Neural cell (in vitro differentiated cells): ENCODE results near the gene TOMM22. TPM values are rescaled to one million over a fixed set of nuclear protein-coding genes. Genes with fewer than 3 reads are reported as not detected.
A peak's percentile ranks its signal among the peaks of the same experiment; 100 is the strongest.

Experiments used
- H2AFZ ChIP-seq: fragments of 200-600, 300-800 bp; sonication (generic), shearing (Covaris generic); 2 replicates; pipeline ENCODE4 v1.6.0; 2014; ENCODE audit warnings: low read depth, mild to moderate bottlenecking, antibody characterized with exemption, low read length, moderate library complexity
- H3F3A ChIP-seq: fragments of 200-600 bp; shearing (Covaris generic); 2 replicates; pipeline ENCODE4 v1.6.1; 2016; ENCODE audit warnings: mild to moderate bottlenecking, moderate library complexity, mixed read lengths, antibody characterized with exemption, low read length; ENCODE audit not compliant: insufficient read depth, poor library complexity, severe bottlenecking
- H3K27ac ChIP-seq: fragments of 200-600, 300-800 bp; sonication (generic), shearing (Covaris generic); 2 replicates; pipeline ENCODE4 v1.5.1; 2014; ENCODE audit warnings: mild to moderate bottlenecking, low read length, moderate library complexity
- H3K27me3 ChIP-seq: fragments of 300-800, 200-600 bp; sonication (generic), shearing (Covaris generic); 2 replicates; pipeline ENCODE4 v1.6.0; 2014; ENCODE audit warnings: mild to moderate bottlenecking, low read depth, low read length, moderate library complexity; ENCODE audit not compliant: insufficient read depth
- H3K36me3 ChIP-seq: fragments of 300-800, 200-600 bp; sonication (generic), shearing (Covaris generic); 2 replicates; pipeline ENCODE4 v1.5.1; 2014; ENCODE audit warnings: mild to moderate bottlenecking, antibody characterized with exemption, low read length, moderate library complexity; ENCODE audit not compliant: insufficient read depth
- H3K4me2 ChIP-seq: fragments of 300-800, 200-600 bp; sonication (generic), shearing (Covaris generic); 2 replicates; pipeline ENCODE4 v1.6.0; 2014; ENCODE audit warnings: mild to moderate bottlenecking, low read length
- H3K4me3 ChIP-seq: fragments of 300-800, 200-600 bp; sonication (generic), shearing (Covaris generic); 2 replicates; pipeline ENCODE4 v1.5.1; 2014; ENCODE audit warnings: mild to moderate bottlenecking, low read length, moderate library complexity
- H3K79me2 ChIP-seq: fragments of 200-600 bp; shearing (Covaris generic); replicated peaks from 2 replicates; pipeline ENCODE4 v1.6.0; 2014; ENCODE audit warnings: mild to moderate bottlenecking, low read length, moderate library complexity; ENCODE audit not compliant: insufficient read depth
- H3K9ac ChIP-seq: fragments of 300-800, 200-600 bp; sonication (generic), shearing (Covaris generic); 2 replicates; pipeline ENCODE4 v1.6.1; 2016; ENCODE audit warnings: mild to moderate bottlenecking, low read length, mixed read lengths
- H3K9me2 ChIP-seq: fragments of 200-600 bp; shearing (Covaris generic); 2 replicates; pipeline ENCODE4 v1.6.1; 2016; ENCODE audit warnings: mild to moderate bottlenecking, low read length, mixed read lengths; ENCODE audit not compliant: insufficient read depth
- H3K9me3 ChIP-seq: fragments of 200-600, 300-800 bp; sonication (generic), shearing (Covaris generic); 2 replicates; pipeline ENCODE4 v1.6.1; 2016; ENCODE audit warnings: mild to moderate bottlenecking, mixed run types, low read length, moderate library complexity, mixed read lengths
- H4K20me1 ChIP-seq: fragments of 200-600 bp; shearing (Covaris generic); 2 replicates; pipeline ENCODE4 v1.6.1; 2016; ENCODE audit warnings: mild to moderate bottlenecking, mixed run types; ENCODE audit not compliant: insufficient read depth
- CTCF ChIP-seq: fragments of 450-650 bp; IDR thresholded peaks from 2 replicates; pipeline ENCODE4 v1.5.1; 2014; ENCODE audit warnings: antibody characterized with exemption, mild to moderate bottlenecking, moderate library complexity; ENCODE audit not compliant: poor library complexity, severe bottlenecking
- EP300 ChIP-seq: fragments of 450-650 bp; conservative IDR thresholded peaks from 2 replicates; pipeline ENCODE4 v1.6.1; 2014; ENCODE audit warnings: antibody characterized with exemption, mild to moderate bottlenecking, moderate library complexity; ENCODE audit not compliant: poor library complexity, severe bottlenecking
- EZH2 ChIP-seq: fragments of 200-600, 300-800 bp; shearing (Covaris generic), sonication (generic); IDR thresholded peaks from 2 replicates; pipeline ENCODE4 v1.6.1; 2014; ENCODE audit warnings: antibody characterized with exemption, low read length, borderline replicate concordance, mild to moderate bottlenecking; ENCODE audit not compliant: insufficient read depth, poor library complexity, severe bottlenecking
- MXI1 ChIP-seq: fragments of 450-650 bp; conservative IDR thresholded peaks from 2 replicates; pipeline ENCODE4 v1.6.1; 2014; ENCODE audit warnings: antibody characterized with exemption, mild to moderate bottlenecking; ENCODE audit not compliant: poor library complexity, severe bottlenecking
- POLR2AphosphoS5 ChIP-seq: IDR thresholded peaks from 2 replicates; pipeline ENCODE4 v1.6.1; 2012
- RAD21 ChIP-seq: fragments of 450-650 bp; conservative IDR thresholded peaks from 2 replicates; pipeline ENCODE4 v1.6.1; 2014; ENCODE audit warnings: antibody characterized with exemption, mild to moderate bottlenecking, moderate library complexity
- REST ChIP-seq: IDR thresholded peaks from 2 replicates; pipeline ENCODE4 v1.6.1; 2012; ENCODE audit warnings: borderline replicate concordance
- SMC3 ChIP-seq: fragments of 450-650 bp; conservative IDR thresholded peaks from 2 replicates; pipeline ENCODE4 v1.6.1; 2014; ENCODE audit warnings: antibody characterized with exemption, mild to moderate bottlenecking, moderate library complexity; ENCODE audit not compliant: poor library complexity
- TAF1 ChIP-seq: IDR thresholded peaks from 2 replicates; pipeline ENCODE4 v1.6.1; 2012; ENCODE audit warnings: low read depth
- polyA plus RNA-seq: library from polyadenylated mRNA; depleted of rRNA; stranded (reverse); fragments of >200 nt; gene quantifications from 2 replicates; pipeline ENCODE4 v1.2.3, GENCODE V29; 2014

TOMM22 gene
- polyA plus RNA-seq, 1 donor from 2014 or later, result 112 TPM

- H3K9me3 ChIP-seq, result no peaks in the 10 kb centered on the region
- H3K27me3 ChIP-seq, result no peaks in the 10 kb centered on the region
- H3K9ac ChIP-seq, result no peak overlapping the region
- no peaks in the 10 kb centered on the region for H3K36me3 ChIP-seq
- no peaks in the 10 kb centered on the region for H3K9me2 ChIP-seq
- no peak overlapping the region for H3K4me2 ChIP-seq
- no peak overlapping the region for H2AFZ ChIP-seq
- no peak overlapping the region for H3K27ac ChIP-seq
- H3K4me3 ChIP-seq, result no peak overlapping the region
- H4K20me1 ChIP-seq, result no peaks in the 10 kb centered on the region
- TF ChIP-seq MXI1 (no peak), CTCF (no peak), EP300 (no peak), SMC3 (no peak), POLR2AphosphoS5 (no peak), RAD21 (no peak), EZH2 (no peak), TAF1 (no peak), REST (no peak)
- no peaks in the 10 kb centered on the region for H3K79me2 ChIP-seq
- H3F3A ChIP-seq, result no peaks in the 10 kb centered on the region
These were observed 48.2 kb downstream of the TOMM22 start for GRCh38 chr22:38729946-38730345.

GRCh38 chr22:38730411-38730871 is 48.7 kb downstream of the TOMM22 start:
- Histone ChIP-seq H3K9me3 (no peaks in the 10 kb centered on the region), H3K4me2 (no peak overlapping the region), H3K36me3 (no peaks in the 10 kb centered on the region), H3K27ac (no peak overlapping the region), H3K27me3 (no peaks in the 10 kb centered on the region), H3K9me2 (no peaks in the 10 kb centered on the region), H2AFZ (no peak overlapping the region), H3F3A (no peaks in the 10 kb centered on the region), H3K79me2 (no peaks in the 10 kb centered on the region), H4K20me1 (no peaks in the 10 kb centered on the region), H3K9ac (no peak overlapping the region), H3K4me3 (no peak overlapping the region)
- TF ChIP-seq RAD21 (no peak), EP300 (no peak), CTCF (no peak), POLR2AphosphoS5 (peak; percentile 20), MXI1 (no peak), REST (no peak), EZH2 (no peak)
